NCI-H2196 (cell line): ENCODE data around the gene RBM11.

Source experiments
- DNase-seq: peaks from one replicate; lab custom pipeline; 2025; ENCODE audit not compliant: unreplicated experiment; lab: John Stamatoyannopoulos, UW

RBM11 gene

DNA sequence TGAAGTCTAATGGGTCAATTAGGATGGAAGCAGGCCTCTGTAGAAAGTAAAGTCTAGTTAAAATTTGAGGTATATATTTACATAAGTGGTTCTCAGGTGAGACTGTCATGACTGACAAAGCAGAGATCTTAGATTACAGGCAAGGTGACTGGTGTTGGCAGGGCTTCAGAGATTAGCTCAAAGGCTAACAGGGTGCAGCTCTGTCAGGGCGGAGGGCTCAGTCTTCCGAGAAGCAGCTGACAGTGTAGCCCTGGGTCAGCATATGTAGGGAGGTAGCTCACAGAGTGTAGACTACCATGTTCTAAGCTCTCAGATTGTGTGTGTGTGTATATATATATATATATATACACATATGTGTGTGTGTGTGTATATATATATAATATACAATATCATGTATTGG is 54.7 kb downstream of the RBM11 start:
- DNase-seq: no peak

DNA sequence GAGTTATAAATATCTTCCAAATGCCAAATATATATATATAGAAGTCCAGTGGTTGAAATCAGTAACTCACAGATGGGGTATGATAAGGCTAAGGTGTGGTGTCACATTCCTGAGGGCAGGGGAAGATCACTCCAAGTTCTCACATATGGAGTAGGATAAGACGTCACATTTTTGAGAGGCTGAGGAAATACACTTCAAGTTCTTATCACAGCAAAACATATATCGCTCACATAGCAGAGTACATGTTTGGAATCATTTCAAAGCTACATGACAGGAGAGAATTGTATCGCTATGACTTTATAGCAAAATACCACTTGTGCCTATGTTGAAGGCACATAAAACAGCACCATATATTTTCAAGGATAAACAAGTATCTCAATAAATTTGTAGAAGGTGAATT is 55.1 kb downstream of the RBM11 start:
- no peak for DNase-seq

DNA sequence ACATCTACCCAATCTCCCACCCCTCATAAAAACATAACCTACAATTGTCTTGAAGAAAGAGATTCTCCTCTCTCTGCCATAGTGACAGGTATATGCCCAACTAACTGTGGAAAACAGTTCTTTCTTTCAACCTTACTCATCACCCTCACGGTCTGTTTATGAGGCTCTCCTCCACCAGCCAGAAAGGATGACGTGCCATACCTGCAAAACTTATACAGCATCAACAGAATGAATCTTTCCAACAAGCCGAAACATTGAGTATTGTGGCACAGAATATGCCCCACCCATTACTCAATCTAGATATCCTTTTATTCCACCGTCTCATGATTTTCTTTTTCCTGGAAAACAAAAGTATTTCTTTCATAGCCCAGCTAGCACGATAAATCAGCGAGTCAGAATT is 55.7 kb downstream of the RBM11 start:
- no peak for DNase-seq

DNA sequence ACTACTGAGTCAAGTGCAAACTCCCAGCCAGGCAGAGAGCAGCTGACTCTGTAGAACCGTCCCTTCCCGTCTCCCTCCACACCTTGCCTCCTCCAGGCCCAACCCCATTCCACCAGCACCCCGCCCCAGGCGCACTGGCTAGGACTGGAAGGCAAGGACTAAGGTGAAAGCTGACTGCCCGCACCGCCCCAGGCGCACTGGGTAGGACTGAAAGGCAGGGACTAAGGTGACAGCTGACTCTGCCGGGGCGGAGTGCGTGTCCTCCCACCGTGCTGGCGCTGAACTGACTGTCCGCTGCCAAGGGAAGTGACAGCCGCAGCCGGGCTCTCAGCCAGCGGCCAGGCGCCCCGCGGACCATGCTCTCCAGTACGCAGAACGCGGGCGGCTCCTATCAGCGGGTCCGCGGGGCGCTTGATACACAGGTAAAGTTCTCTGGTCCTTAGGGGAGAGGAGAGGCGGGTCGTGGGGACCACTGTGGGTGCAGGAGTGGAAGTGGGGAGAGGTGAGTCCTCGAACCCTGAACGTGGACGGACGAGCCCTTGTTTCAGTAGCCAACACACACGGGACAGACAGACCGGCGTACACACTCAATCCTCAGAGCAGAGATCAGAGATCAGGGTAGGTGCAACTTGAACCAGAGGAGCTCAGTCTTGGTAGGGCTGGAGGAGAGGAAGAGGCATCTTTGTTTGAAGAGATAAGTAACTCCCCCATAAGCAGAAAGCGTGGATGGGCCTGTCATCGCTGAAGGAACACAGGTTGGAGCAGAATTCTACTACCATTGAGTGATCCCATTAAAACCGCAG is 58.0 kb downstream of the RBM11 start:
- DNase-seq: no peak

DNA sequence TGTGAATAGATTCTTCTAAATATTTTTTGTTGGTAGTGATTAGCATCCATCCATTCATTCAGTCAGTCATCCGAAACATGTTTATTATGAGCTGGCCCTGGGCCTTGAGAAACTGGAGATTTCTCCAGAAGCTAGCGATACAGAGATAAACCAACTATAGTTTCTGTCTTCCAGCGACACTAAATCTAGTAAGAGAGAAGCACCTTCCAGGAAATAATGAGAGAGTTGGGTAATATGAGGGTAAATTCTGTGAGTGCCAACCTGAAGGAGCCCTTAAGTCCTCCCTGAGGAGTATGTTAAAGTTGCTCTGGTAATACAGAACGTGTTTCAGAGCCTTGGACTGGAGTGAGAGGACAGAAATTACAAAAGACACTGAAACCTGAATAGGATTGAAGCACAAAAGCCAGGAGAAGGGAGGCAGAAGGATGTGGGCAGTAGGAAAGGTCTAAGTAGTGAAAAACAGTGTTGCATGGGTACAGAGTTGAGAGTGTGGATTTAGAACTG is 59.8 kb downstream of the RBM11 start:
- no peak for DNase-seq
